HEK293 (cell line): ENCODE results near the gene ZSCAN26.

ENCODE experiments used
- BCL11A ChIP-seq: fragments of 450-650 bp; formaldehyde crosslinking; IDR thresholded peaks from 2 replicates; pipeline ENCODE4 v1.5.1; 2016; ENCODE audit warnings: low read depth, missing biosample characterization, missing genetic modification characterization
- BCL11B ChIP-seq: fragments of 450-650 bp; formaldehyde crosslinking; IDR thresholded peaks from 2 replicates; pipeline ENCODE4 v1.5.1; 2016; ENCODE audit warnings: low read depth, missing biosample characterization, missing genetic modification characterization
- EGR2 ChIP-seq: fragments of 450-650 bp; formaldehyde crosslinking; IDR thresholded peaks from 2 replicates; pipeline ENCODE4 v1.5.1; 2016; ENCODE audit warnings: low read depth, missing biosample characterization, missing genetic modification characterization
- FEZF1 ChIP-seq: fragments of 450-650 bp; formaldehyde crosslinking; IDR thresholded peaks from 2 replicates; pipeline ENCODE4 v1.5.1; 2016; ENCODE audit warnings: missing biosample characterization, missing genetic modification characterization
- HIC1 ChIP-seq: fragments of 450-650 bp; formaldehyde crosslinking; IDR thresholded peaks from 2 replicates; pipeline ENCODE4 v1.5.1; 2016; ENCODE audit warnings: missing biosample characterization, missing genetic modification characterization
- HOXC10 ChIP-seq: sonication (generic); formaldehyde crosslinking; IDR thresholded peaks from 2 replicates; pipeline ENCODE4 v1.8.1; 2023; ENCODE audit warnings: mild to moderate bottlenecking, missing genetic modification reagents
- MYNN ChIP-seq: fragments of 450-650 bp; formaldehyde crosslinking; IDR thresholded peaks from 2 replicates; pipeline ENCODE4 v1.5.1; 2016; ENCODE audit warnings: missing biosample characterization, missing genetic modification characterization, borderline replicate concordance
- MZF1 ChIP-seq: fragments of 450-650 bp; formaldehyde crosslinking; IDR thresholded peaks from 2 replicates; pipeline ENCODE4 v1.5.1; 2017; ENCODE audit warnings: missing biosample characterization, missing genetic modification characterization, borderline replicate concordance
- RBAK ChIP-seq: fragments of 450-650 bp; formaldehyde crosslinking; IDR thresholded peaks from 2 replicates; pipeline ENCODE4 v1.5.1; 2016; ENCODE audit warnings: missing biosample characterization, missing genetic modification characterization
- TRIM28 ChIP-seq: IDR thresholded peaks from 2 replicates; pipeline ENCODE4 v1.6.1; 2011; ENCODE audit warnings: low read length, control low read depth, borderline replicate concordance
- YY2 ChIP-seq: fragments of 450-650 bp; formaldehyde crosslinking; IDR thresholded peaks from 2 replicates; pipeline ENCODE4 v1.5.1; 2016; ENCODE audit warnings: missing biosample characterization, missing genetic modification characterization
- ZBTB20 ChIP-seq: fragments of 450-650 bp; formaldehyde crosslinking; IDR thresholded peaks from 2 replicates; pipeline ENCODE4 v1.5.1; 2016; ENCODE audit warnings: missing biosample characterization, missing genetic modification characterization
- ZBTB21 ChIP-seq: fragments of 450-650 bp; formaldehyde crosslinking; IDR thresholded peaks from 2 replicates; pipeline ENCODE4 v1.5.1; 2017; ENCODE audit warnings: missing biosample characterization, missing genetic modification characterization
- ZBTB6 ChIP-seq: fragments of 450-650 bp; formaldehyde crosslinking; IDR thresholded peaks from 2 replicates; pipeline ENCODE4 v1.5.1; 2017; ENCODE audit warnings: missing biosample characterization, missing genetic modification characterization
- ZFP37 ChIP-seq: fragments of 450-650 bp; formaldehyde crosslinking; IDR thresholded peaks from 2 replicates; pipeline ENCODE4 v1.5.1; 2016; ENCODE audit warnings: missing biosample characterization, missing genetic modification characterization
- ZNF10 ChIP-seq: fragments of 450-650 bp; formaldehyde crosslinking; IDR thresholded peaks from 2 replicates; pipeline ENCODE4 v1.5.1; 2017; ENCODE audit warnings: missing biosample characterization, missing genetic modification characterization
- ZNF133 ChIP-seq: fragments of 450-650 bp; formaldehyde crosslinking; IDR thresholded peaks from 2 replicates; pipeline ENCODE4 v1.5.1; 2016; ENCODE audit warnings: missing biosample characterization, missing genetic modification characterization
- ZNF157 ChIP-seq: fragments of 450-650 bp; formaldehyde crosslinking; IDR thresholded peaks from 2 replicates; pipeline ENCODE4 v1.5.1; 2016; ENCODE audit warnings: missing biosample characterization, missing genetic modification characterization
- ZNF174 ChIP-seq: fragments of 450-650 bp; formaldehyde crosslinking; IDR thresholded peaks from 2 replicates; pipeline ENCODE4 v1.5.0; 2017; ENCODE audit warnings: missing biosample characterization, mild to moderate bottlenecking, missing genetic modification characterization
- ZNF202 ChIP-seq: fragments of 450-650 bp; formaldehyde crosslinking; IDR thresholded peaks from 2 replicates; pipeline ENCODE4 v1.5.1; 2016; ENCODE audit warnings: missing biosample characterization, missing genetic modification characterization, borderline replicate concordance
- ZNF354C ChIP-seq: fragments of 450-650 bp; formaldehyde crosslinking; IDR thresholded peaks from 2 replicates; pipeline ENCODE4 v1.5.1; 2016; ENCODE audit warnings: missing biosample characterization, missing genetic modification characterization, low read depth, borderline replicate concordance
- ZNF48 ChIP-seq: fragments of 450-650 bp; formaldehyde crosslinking; IDR thresholded peaks from 2 replicates; pipeline ENCODE4 v1.5.1; 2016; ENCODE audit warnings: missing biosample characterization, missing genetic modification characterization
- ZNF501 ChIP-seq: fragments of 450-650 bp; formaldehyde crosslinking; IDR thresholded peaks from 2 replicates; pipeline ENCODE4 v1.5.1; 2016; ENCODE audit warnings: missing biosample characterization, missing genetic modification characterization
- ZNF513 ChIP-seq: fragments of 450-650 bp; IDR thresholded peaks from 2 replicates; pipeline ENCODE4 v1.5.1; 2018; ENCODE audit warnings: missing biosample characterization, missing genetic modification characterization
- ZNF529 ChIP-seq: fragments of 450-650 bp; formaldehyde crosslinking; IDR thresholded peaks from 2 replicates; pipeline ENCODE4 v1.5.1; 2017; ENCODE audit warnings: missing genetic modification characterization, missing biosample characterization; ENCODE audit not compliant: insufficient replicate concordance
- ZNF555 ChIP-seq: fragments of 450-650 bp; formaldehyde crosslinking; conservative IDR thresholded peaks from 2 replicates; pipeline ENCODE4 v1.5.1; 2017; ENCODE audit warnings: missing biosample characterization, mild to moderate bottlenecking, missing genetic modification characterization, inconsistent platforms
- ZNF580 ChIP-seq: fragments of 450-650 bp; formaldehyde crosslinking; IDR thresholded peaks from 2 replicates; pipeline ENCODE4 v1.5.1; 2016; ENCODE audit warnings: missing biosample characterization, missing genetic modification characterization
- ZNF596 ChIP-seq: fragments of 450-650 bp; IDR thresholded peaks from 2 replicates; pipeline ENCODE4 v1.5.0; 2018; ENCODE audit warnings: missing biosample characterization, mild to moderate bottlenecking, missing genetic modification characterization, moderate library complexity
- ZNF654 ChIP-seq: fragments of 450-650 bp; formaldehyde crosslinking; IDR thresholded peaks from 2 replicates; pipeline ENCODE4 v1.5.1; 2016; ENCODE audit warnings: low read depth, missing biosample characterization, missing genetic modification characterization
- ZNF660 ChIP-seq: fragments of 450-650 bp; IDR thresholded peaks from 2 replicates; pipeline ENCODE4 v1.5.1; 2018; ENCODE audit warnings: missing biosample characterization, mild to moderate bottlenecking, missing genetic modification characterization
- ZNF670 ChIP-seq: fragments of 450-650 bp; formaldehyde crosslinking; IDR thresholded peaks from 2 replicates; pipeline ENCODE4 v1.5.1; 2016; ENCODE audit warnings: missing biosample characterization, missing genetic modification characterization, low read depth
- ZNF692 ChIP-seq: fragments of 450-650 bp; formaldehyde crosslinking; IDR thresholded peaks from 2 replicates; pipeline ENCODE4 v1.5.1; 2016; ENCODE audit warnings: missing biosample characterization, missing genetic modification characterization
- ZNF701 ChIP-seq: fragments of 450-650 bp; formaldehyde crosslinking; IDR thresholded peaks from 2 replicates; pipeline ENCODE4 v1.5.1; 2016; ENCODE audit warnings: missing biosample characterization, missing genetic modification characterization
- ZNF747 ChIP-seq: fragments of 450-650 bp; formaldehyde crosslinking; IDR thresholded peaks from 2 replicates; pipeline ENCODE4 v1.5.1; 2016; ENCODE audit warnings: missing biosample characterization, missing genetic modification characterization
- ZNF776 ChIP-seq: fragments of 450-650 bp; formaldehyde crosslinking; IDR thresholded peaks from 2 replicates; pipeline ENCODE4 v1.5.0; 2017; ENCODE audit warnings: missing biosample characterization, missing genetic modification characterization, borderline replicate concordance

ZSCAN26 gene

GRCh38 chr6:28266962-28267694 is at the start of gene ZSCAN26 (continued):
- no peak for TF ChIP-seq FEZF1
- TF ChIP-seq EGR2 (tag by site-specific recombination), result peak; percentile 57; the same call in 1 of the 2 replicates
- no peak for TF ChIP-seq HOXC10 (CRISPR knock-in tag)
- TF ChIP-seq ZNF529 (tag by site-specific recombination), result no peak
- peak; percentile 19; the same call in 1 of the 2 replicates for TF ChIP-seq ZBTB21
- no peak for TF ChIP-seq ZNF555 (tag by site-specific recombination)
- TF ChIP-seq ZNF133 (tag by site-specific recombination), result no peak
- TF ChIP-seq YY2 (tag by site-specific recombination), result no peak
- no peak; the same call in 1 of the 2 replicates for TF ChIP-seq BCL11B (tag by site-specific recombination)
- TF ChIP-seq ZBTB6 (tag by site-specific recombination), result peak; percentile 93
- no peak for TF ChIP-seq ZNF48 (tag by site-specific recombination)
- TF ChIP-seq BCL11A (tag by site-specific recombination), result 0 out of 2 replicates have a peak, but pooled peaks have one; percentile 58
- no peak for TF ChIP-seq ZNF202 (tag by site-specific recombination)
- TF ChIP-seq ZNF501 (tag by site-specific recombination), result peak; percentile 89
- TF ChIP-seq ZFP37, result peak; percentile 79; the same call in 1 of the 2 replicates
- TF ChIP-seq ZNF580 (tag by site-specific recombination), result peak; percentile 64; the same call in 1 of the 2 replicates
- no peak for TF ChIP-seq HIC1 (tag by site-specific recombination)
- no peak for TF ChIP-seq MZF1 (tag by site-specific recombination)
- no peak for TF ChIP-seq ZNF670 (tag by site-specific recombination)
- TF ChIP-seq ZNF174 (tag by site-specific recombination), result no peak
- no peak for TF ChIP-seq ZNF596
- TF ChIP-seq ZNF660 (tag by site-specific recombination), result peak; percentile 96
- TF ChIP-seq ZNF354C (tag by site-specific recombination), result no peak
- no peak for TF ChIP-seq ZNF157 (tag by site-specific recombination)
- TF ChIP-seq ZNF701 (tag by site-specific recombination), result no peak
- TF ChIP-seq TRIM28, result peak; percentile 92
- TF ChIP-seq ZNF747, result no peak
- TF ChIP-seq ZBTB20, result peak; percentile 98
- no peak for TF ChIP-seq MYNN (tag by site-specific recombination)
- TF ChIP-seq ZNF776 (tag by site-specific recombination), result no peak
- TF ChIP-seq ZNF654 (tag by site-specific recombination), result no peak
- TF ChIP-seq ZNF513 (tag by site-specific recombination), result no peak
- TF ChIP-seq RBAK (tag by site-specific recombination), result no peak
- TF ChIP-seq ZNF692, result peak; percentile 82
- peak; percentile 34; the same call in 1 of the 2 replicates for TF ChIP-seq ZNF10 (tag by site-specific recombination)
